ENCODE results near the gene APOBEC3H.

DNA sequence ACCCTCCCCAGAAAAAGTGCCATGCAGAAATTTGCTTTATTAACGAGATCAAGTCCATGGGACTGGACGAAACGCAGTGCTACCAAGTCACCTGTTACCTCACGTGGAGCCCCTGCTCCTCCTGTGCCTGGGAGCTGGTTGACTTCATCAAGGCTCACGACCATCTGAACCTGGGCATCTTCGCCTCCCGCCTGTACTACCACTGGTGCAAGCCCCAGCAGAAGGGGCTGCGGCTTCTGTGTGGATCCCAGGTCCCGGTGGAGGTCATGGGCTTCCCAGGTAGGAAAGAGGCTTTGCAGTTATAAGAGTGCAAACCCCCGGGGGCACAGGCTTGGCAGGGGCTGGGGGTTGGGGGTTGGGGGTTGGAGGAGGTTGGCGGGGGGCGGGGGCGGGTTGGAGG is 4.2 kb downstream of the APOBEC3H start:
- TF ChIP-seq, protein P1, sequence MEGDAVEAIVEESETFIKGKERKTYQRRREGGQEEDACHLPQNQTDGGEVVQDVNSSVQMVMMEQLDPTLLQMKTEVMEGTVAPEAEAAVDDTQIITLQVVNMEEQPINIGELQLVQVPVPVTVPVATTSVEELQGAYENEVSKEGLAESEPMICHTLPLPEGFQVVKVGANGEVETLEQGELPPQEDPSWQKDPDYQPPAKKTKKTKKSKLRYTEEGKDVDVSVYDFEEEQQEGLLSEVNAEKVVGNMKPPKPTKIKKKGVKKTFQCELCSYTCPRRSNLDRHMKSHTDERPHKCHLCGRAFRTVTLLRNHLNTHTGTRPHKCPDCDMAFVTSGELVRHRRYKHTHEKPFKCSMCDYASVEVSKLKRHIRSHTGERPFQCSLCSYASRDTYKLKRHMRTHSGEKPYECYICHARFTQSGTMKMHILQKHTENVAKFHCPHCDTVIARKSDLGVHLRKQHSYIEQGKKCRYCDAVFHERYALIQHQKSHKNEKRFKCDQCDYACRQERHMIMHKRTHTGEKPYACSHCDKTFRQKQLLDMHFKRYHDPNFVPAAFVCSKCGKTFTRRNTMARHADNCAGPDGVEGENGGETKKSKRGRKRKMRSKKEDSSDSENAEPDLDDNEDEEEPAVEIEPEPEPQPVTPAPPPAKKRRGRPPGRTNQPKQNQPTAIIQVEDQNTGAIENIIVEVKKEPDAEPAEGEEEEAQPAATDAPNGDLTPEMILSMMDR (IDR thresholded peaks at IDR 0.05; ENCODE audit: insufficient read depth, low read length, poor library complexity, severe bottlenecking), result no peak
- no peak for TF ChIP-seq EZH2phosphoT487 (conservative IDR thresholded peaks at IDR 0.05; ENCODE audit: low read length)

Data from SU-DHL-6 (cell line).